ENCODE results near the gene SRXN1. TPM values are rescaled to one million over a fixed set of nuclear protein-coding genes. Genes with fewer than 3 reads are reported as not detected.
"Not testable (repeated sequence)": the region's sequence is repeated elsewhere in the genome, so short reads cannot be mapped to it uniquely, and the experiment has no call there.

Gene SRXN1
- total and polyA plus RNA-seq, 2 donors (not counting 3 experiments of a cell fraction or from before 2014, with no cell fraction given), result 19.3 to 24.9 TPM

DNA sequence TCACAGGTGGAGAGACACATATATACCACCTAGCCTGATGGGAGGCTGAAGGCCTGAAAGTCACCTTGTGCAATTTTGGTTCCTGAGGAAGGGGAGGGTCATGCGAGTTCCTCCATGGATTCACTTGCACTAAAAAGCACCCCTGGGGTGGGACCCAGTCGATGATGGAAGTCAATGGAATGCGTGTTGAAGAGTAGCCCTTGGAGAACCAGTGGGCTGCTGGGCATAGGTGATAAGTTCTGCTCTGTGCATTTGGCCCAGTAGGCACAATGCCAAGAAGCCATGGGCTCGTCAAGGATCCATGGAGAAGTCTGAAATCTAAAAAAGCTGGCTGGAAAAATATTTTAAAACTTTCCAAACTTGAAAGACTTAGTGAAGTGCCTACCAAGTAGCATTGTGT, 41.5 kb upstream of the SRXN1 start:
- BruUV-seq (replicated peaks), result no TSS peak
- Histone ChIP-seq H3K9me1 (replicated peaks; ENCODE audit: control insufficient read depth, extremely low read depth, insufficient read depth, low read length) (no peaks in the 10 kb centered on the region), H3K27ac (ENCODE audit: insufficient read depth, low read depth, low read length) (no peak overlapping the region), H3K27me3 (ENCODE audit: control insufficient read depth in 2 of 2, insufficient read depth in 2 of 2, low read length in 2 of 2) (peaks cover 2 to 3% of the 10 kb centered on the region in 2 experiments), H4K20me1 (replicated peaks; ENCODE audit: control insufficient read depth, extremely low read depth, insufficient read depth, low read length) (no peaks in the 10 kb centered on the region), H3K79me2 (ENCODE audit: control insufficient read depth, insufficient read depth, low read length) (no peaks in the 10 kb centered on the region), H2AFZ (ENCODE audit: low read depth, low read length) (no peak overlapping the region), H3K9ac (replicated peaks; ENCODE audit: extremely low read depth, insufficient read depth, low read length) (no peak overlapping the region), H3K4me2 (ENCODE audit: insufficient read depth, low read length) (no peak overlapping the region), H3K4me3 (replicated peaks in 1 of 3; ENCODE audit: insufficient read depth in 1 of 3, low read depth in 1 of 3, low read length in 3 of 3) (no peak overlapping the region), H3K9me3 (replicated peaks; ENCODE audit: control insufficient read depth, insufficient read depth, low read length) (no peaks in the 10 kb centered on the region), H3K4me1 (ENCODE audit: control insufficient read depth, extremely low read depth, insufficient read depth, low read length) (no peaks in the 10 kb centered on the region), H3K36me3 (ENCODE audit: control insufficient read depth in 2 of 2, extremely low read depth in 1 of 2, insufficient read depth in 2 of 2, low read length in 2 of 2) (no peaks in the 10 kb centered on the region)
- FAIRE-seq, result no peak
- CTCF ChIA-PET, result no interaction called here
- DNase-seq (ENCODE audit: low read depth, low spot score), result no peak
- dilution Hi-C loops (cut with MboI; ENCODE audit: extremely low pct_ligation_motif_present, low sequenced_read_pairs) (no loop called here), intact Hi-C loops (cut with micrococcal nuclease) (no loop called here)
- TF ChIP-seq POLR2AphosphoS5 (IDR thresholded peaks at IDR 0.05; ENCODE audit: insufficient read depth, low read depth, low read length) (no peak), GATA2 (IDR thresholded peaks at IDR 0.05; ENCODE audit: insufficient read depth, insufficient read length, low read depth, low read length) (no peak), POLR2A (IDR thresholded peaks at IDR 0.05; ENCODE audit: low read depth, low read length) (no peak), MYC (IDR thresholded peaks at IDR 0.05; ENCODE audit: low read depth, low read length) (no peak), JUN (IDR thresholded peaks at IDR 0.05; ENCODE audit: borderline replicate concordance, insufficient read depth, insufficient read length, low read depth) (no peak), CTCF (IDR thresholded peaks at IDR 0.05; ENCODE audit: extremely low read depth in 1 of 2, insufficient read depth in 1 of 2, low read depth in 1 of 2, low read length in 2 of 2) (no peak), FOS (IDR thresholded peaks at IDR 0.05; ENCODE audit: borderline replicate concordance, insufficient read depth, low read length) (no peak), EZH2 (IDR thresholded peaks at IDR 0.05; ENCODE audit: borderline replicate concordance, low read depth, low read length, severe bottlenecking) (no peak)
- TF ChIP-seq, protein P1, sequence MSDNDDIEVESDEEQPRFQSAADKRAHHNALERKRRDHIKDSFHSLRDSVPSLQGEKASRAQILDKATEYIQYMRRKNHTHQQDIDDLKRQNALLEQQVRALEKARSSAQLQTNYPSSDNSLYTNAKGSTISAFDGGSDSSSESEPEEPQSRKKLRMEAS (IDR thresholded peaks at IDR 0.05; ENCODE audit: insufficient read depth, insufficient read length), result no peak
- POLR2A ChIA-PET, result no interaction called here

- H3K27me3 ChIP-seq (ENCODE audit: control insufficient read depth in 2 of 2, insufficient read depth in 2 of 2, low read length in 2 of 2); H3K4me2 ChIP-seq (ENCODE audit: insufficient read depth, low read length); H3K4me3 ChIP-seq (replicated peaks in 1 of 3; ENCODE audit: insufficient read depth in 1 of 3, low read depth in 1 of 3, low read length in 3 of 3); dilution Hi-C loops (cut with MboI; ENCODE audit: extremely low pct_ligation_motif_present, low sequenced_read_pairs); BruUV-seq (replicated peaks); H3K9me1 ChIP-seq (replicated peaks; ENCODE audit: control insufficient read depth, extremely low read depth, insufficient read depth, low read length); H4K20me1 ChIP-seq (replicated peaks; ENCODE audit: control insufficient read depth, extremely low read depth, insufficient read depth, low read length); H3K4me1 ChIP-seq (ENCODE audit: control insufficient read depth, extremely low read depth, insufficient read depth, low read length); H2AFZ ChIP-seq (ENCODE audit: low read depth, low read length); DNase-seq (ENCODE audit: low read depth, low spot score); H3K79me2 ChIP-seq (ENCODE audit: control insufficient read depth, insufficient read depth, low read length); intact Hi-C loops (cut with micrococcal nuclease); H3K27ac ChIP-seq (ENCODE audit: insufficient read depth, low read depth, low read length); FAIRE-seq; H3K36me3 ChIP-seq (ENCODE audit: control insufficient read depth in 2 of 2, extremely low read depth in 1 of 2, insufficient read depth in 2 of 2, low read length in 2 of 2); H3K9me3 ChIP-seq (replicated peaks; ENCODE audit: control insufficient read depth, insufficient read depth, low read length); H3K9ac ChIP-seq (replicated peaks; ENCODE audit: extremely low read depth, insufficient read depth, low read length); POLR2A ChIA-PET: not testable (repeated sequence)
- CTCF ChIA-PET, result interaction anchor here (1.0 kb wide), 1 partner anchor 26 kb away, joined by 3 read pairs; no protein-coding TSS in a partner anchor
Observed at GRCh38 chr20:693786-694185, 40.8 kb upstream of the SRXN1 start.
